ENCODE measurements around the gene HKDC1. TPM values are rescaled to one million over a fixed set of nuclear protein-coding genes. Genes with fewer than 3 reads are reported as not detected.

Gene HKDC1
- total RNA-seq, 4 donors from 2014 or later, result 26.8 to 39.6 (median 28.0) TPM; not detected in 1

DNA sequence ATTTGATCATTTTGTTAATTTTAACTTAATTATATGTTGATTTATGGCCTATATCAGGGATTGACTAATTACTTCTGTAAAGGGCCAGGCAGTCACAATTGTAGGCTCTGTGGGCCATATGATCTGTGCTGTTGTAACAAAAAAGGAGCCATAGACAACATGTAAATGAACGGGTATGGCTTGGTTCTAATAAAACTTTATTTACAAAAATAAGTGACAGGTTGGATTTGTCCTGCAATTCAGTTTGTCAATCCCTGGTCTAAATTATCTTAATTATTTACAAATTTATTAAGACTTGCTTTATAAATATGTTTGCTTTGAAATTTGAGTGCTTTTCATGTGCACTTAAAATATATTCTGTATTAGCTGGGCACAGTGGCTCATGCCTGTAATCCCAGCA is 55.3 kb downstream of the HKDC1 start:
- in situ Hi-C loops (cut with MboI; ENCODE audit: low pct_ligation_motif_present in 1 of 4, low pct_unique_long_range_greater_than_20kb in 1 of 4, low sequenced_read_pairs in 3 of 4), result no loop called here
- Histone ChIP-seq H3K27ac (no peak overlapping the region), H3K4me1 (no peaks in the 10 kb centered on the region), H3K36me3 (no peaks in the 10 kb centered on the region), H3K9me3 (no peaks in the 10 kb centered on the region), H3K4me3 (no peak overlapping the region), H3K27me3 (no peaks in the 10 kb centered on the region)
- intact Hi-C loops (cut with DNase I; ENCODE audit: low total_unique reads), result no loop called here
- no peak for DNase-seq
- no peak for TF ChIP-seq POLR2AphosphoS5 (IDR thresholded peaks at IDR 0.05)
- no peak for TF ChIP-seq EP300 (IDR thresholded peaks at IDR 0.05; ENCODE audit: low read depth)
- TF ChIP-seq, protein P1, sequence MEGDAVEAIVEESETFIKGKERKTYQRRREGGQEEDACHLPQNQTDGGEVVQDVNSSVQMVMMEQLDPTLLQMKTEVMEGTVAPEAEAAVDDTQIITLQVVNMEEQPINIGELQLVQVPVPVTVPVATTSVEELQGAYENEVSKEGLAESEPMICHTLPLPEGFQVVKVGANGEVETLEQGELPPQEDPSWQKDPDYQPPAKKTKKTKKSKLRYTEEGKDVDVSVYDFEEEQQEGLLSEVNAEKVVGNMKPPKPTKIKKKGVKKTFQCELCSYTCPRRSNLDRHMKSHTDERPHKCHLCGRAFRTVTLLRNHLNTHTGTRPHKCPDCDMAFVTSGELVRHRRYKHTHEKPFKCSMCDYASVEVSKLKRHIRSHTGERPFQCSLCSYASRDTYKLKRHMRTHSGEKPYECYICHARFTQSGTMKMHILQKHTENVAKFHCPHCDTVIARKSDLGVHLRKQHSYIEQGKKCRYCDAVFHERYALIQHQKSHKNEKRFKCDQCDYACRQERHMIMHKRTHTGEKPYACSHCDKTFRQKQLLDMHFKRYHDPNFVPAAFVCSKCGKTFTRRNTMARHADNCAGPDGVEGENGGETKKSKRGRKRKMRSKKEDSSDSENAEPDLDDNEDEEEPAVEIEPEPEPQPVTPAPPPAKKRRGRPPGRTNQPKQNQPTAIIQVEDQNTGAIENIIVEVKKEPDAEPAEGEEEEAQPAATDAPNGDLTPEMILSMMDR (IDR thresholded peaks at IDR 0.05), result no peak
- no peak for TF ChIP-seq POLR2A (IDR thresholded peaks at IDR 0.05)
- WGBS, 2 donors (ENCODE audit: low coverage in 1 of 2), result 84 to 93% methylated on average over 1 of the region's 1 CpG

DNA sequence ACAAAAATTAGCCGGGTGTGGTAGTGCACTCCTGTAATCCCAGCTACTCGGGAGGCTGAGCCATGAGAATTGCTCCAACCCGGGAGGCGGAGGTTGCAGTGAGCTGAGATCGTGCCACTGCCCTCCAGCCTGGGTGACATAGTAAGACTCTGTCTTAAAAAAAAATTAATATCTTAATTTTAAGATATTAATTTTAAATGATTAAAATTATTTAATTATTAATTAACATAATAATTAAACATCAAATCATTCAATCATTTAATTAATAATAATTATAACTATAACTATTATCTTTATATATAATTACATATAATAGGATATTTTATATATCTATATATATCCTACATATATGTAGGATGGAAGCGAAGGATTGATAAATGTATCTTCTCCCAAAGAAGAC is 56.4 kb downstream of the HKDC1 start:
- H3K9me3 ChIP-seq, result no peaks in the 10 kb centered on the region
- no peaks in the 10 kb centered on the region for H3K36me3 ChIP-seq
- no peaks in the 10 kb centered on the region for H3K27me3 ChIP-seq
- TF ChIP-seq, protein P1 (IDR thresholded peaks at IDR 0.05), result no peak
- TF ChIP-seq POLR2A (IDR thresholded peaks at IDR 0.05), result no peak
- no peak for TF ChIP-seq EP300 (IDR thresholded peaks at IDR 0.05; ENCODE audit: low read depth)
- no peak for TF ChIP-seq POLR2AphosphoS5 (IDR thresholded peaks at IDR 0.05)
- H3K4me1 ChIP-seq, result no peaks in the 10 kb centered on the region
- in situ Hi-C loops (cut with MboI; ENCODE audit: low pct_ligation_motif_present in 1 of 4, low pct_unique_long_range_greater_than_20kb in 1 of 4, low sequenced_read_pairs in 3 of 4) (no loop called here), intact Hi-C loops (cut with DNase I; ENCODE audit: low total_unique reads) (no loop called here)
- DNase-seq, result no peak
- no peak overlapping the region for H3K27ac ChIP-seq
- no peak overlapping the region for H3K4me3 ChIP-seq
- WGBS, 2 donors (ENCODE audit: low coverage in 1 of 2), result 82 to 94% methylated on average over 6 of the region's 6 CpGs

DNA sequence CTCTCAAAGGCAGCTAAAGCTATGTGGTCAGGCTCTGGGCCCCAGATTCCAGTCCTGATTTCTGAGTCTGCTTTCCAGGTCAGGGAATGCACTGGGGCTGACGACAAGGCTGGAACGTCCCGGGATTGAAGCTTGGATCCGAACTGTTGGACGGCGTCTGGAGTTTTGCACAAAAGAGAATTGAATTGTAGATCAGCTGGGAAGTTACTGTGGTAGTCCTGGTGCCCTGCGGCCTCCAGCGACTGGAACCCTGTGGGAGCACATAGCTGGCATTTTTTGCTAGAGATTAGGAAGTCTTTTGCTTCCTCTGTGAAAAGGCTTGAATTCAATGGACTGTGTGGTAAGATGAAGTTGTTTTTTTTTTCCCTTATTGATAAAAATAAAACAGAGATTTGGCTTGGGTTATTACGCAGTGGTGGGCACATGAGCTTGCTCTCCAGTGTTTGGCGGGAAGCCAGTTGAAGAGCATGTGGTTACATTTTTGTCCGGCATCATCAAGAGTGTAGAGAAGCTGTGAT is 58.4 kb downstream of the HKDC1 start, which contains the start of gene HK1:
HK1 (plus strand) TSS at position 51 of the 518 bp plus-strand sequence.
- Histone ChIP-seq H3K4me3 (no peak within 1 kb of the TSS), H3K27ac (no peak within 1 kb of the TSS), H3K9me3 (no peaks in the 10 kb centered on the region), H3K27me3 (no peaks in the 10 kb centered on the region), H3K36me3 (no peaks in the 10 kb centered on the region), H3K4me1 (no peaks in the 10 kb centered on the region)
- WGBS, 2 donors (ENCODE audit: low coverage in 1 of 2), result 86 to 100% methylated on average over 2 to 11 of the region's 11 CpGs
- DNase-seq, result no peak
- intact Hi-C loops (cut with DNase I; ENCODE audit: low total_unique reads) (no loop called here), in situ Hi-C loops (cut with MboI; ENCODE audit: low pct_ligation_motif_present in 1 of 4, low pct_unique_long_range_greater_than_20kb in 1 of 4, low sequenced_read_pairs in 3 of 4) (no loop called here)
- TF ChIP-seq POLR2A (IDR thresholded peaks at IDR 0.05) (no peak), POLR2AphosphoS5 (IDR thresholded peaks at IDR 0.05) (no peak), EP300 (IDR thresholded peaks at IDR 0.05; ENCODE audit: low read depth) (no peak)
- TF ChIP-seq, protein P1 (IDR thresholded peaks at IDR 0.05), result no peak

DNA sequence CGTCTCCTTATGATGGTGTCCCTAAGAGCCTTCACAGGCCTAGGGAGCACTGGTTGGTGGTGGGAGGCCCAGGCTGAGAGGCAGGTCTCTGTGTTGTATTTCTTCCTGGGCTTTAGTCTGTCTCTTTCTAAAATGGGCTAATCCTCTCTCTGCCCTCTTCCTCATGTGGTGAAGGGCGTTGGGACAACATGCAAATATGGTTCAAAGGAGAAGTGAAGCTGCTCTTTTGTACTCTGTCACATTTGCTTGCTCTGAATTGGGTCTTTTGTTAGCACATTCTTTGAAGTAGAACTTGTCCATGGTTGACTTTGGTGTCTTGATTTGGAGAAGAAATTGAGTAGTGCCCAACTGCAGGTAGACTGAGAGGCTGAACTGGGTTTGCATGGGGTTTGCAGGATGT is 59.0 kb downstream of the HKDC1 start:
- Histone ChIP-seq H3K4me1 (no peaks in the 10 kb centered on the region), H3K27ac (no peak overlapping the region), H3K4me3 (no peak overlapping the region), H3K36me3 (no peaks in the 10 kb centered on the region), H3K9me3 (no peaks in the 10 kb centered on the region), H3K27me3 (no peaks in the 10 kb centered on the region)
- in situ Hi-C loops (cut with MboI; ENCODE audit: low pct_ligation_motif_present in 1 of 4, low pct_unique_long_range_greater_than_20kb in 1 of 4, low sequenced_read_pairs in 3 of 4), result no loop called here
- 71% methylated on average over 2 of the region's 2 CpGs; no CpG with 5 or more reads in 1 of the 2 donors for WGBS, 2 donors (ENCODE audit: low coverage in 1 of 2)
- TF ChIP-seq POLR2AphosphoS5 (IDR thresholded peaks at IDR 0.05), result no peak
- TF ChIP-seq, protein P1 (IDR thresholded peaks at IDR 0.05), result no peak
- no peak for TF ChIP-seq POLR2A (IDR thresholded peaks at IDR 0.05)
- no peak for TF ChIP-seq EP300 (IDR thresholded peaks at IDR 0.05; ENCODE audit: low read depth)
- intact Hi-C loops (cut with DNase I; ENCODE audit: low total_unique reads), result no loop called here
- no peak for DNase-seq
